GM12865 (cell line): ENCODE measurements around the gene CFLAR.

ENCODE experiments used
- DNase-seq: peaks from one replicate; pipeline ENCODE4 v3.0.0; 2010; ENCODE audit warnings: low read depth
- H3K4me3 ChIP-seq: 2 replicates; pipeline ENCODE4 v1.5.1; 2011; ENCODE audit warnings: mild to moderate bottlenecking, low read depth, low read length, control low read depth
- CTCF ChIP-seq: IDR thresholded peaks from 2 replicates; pipeline ENCODE4 v1.5.1; 2011; ENCODE audit warnings: low read length, control low read depth, low read depth, inconsistent platforms; ENCODE audit not compliant: insufficient read depth; ENCODE audit errors: missing control alignments

The CFLAR gene

GRCh38 chr2:201116115-201116958 is at the start of gene CFLAR:
Gene CFLAR, plus strand, starts transcription at chr2:201116164. Its CDS starts 13,702 bp downstream, at chr2:201129866.
- peak; percentile 94 for DNase-seq
- TF ChIP-seq CTCF, result no peak
- peak within 1 kb of the TSS; percentile 88 for H3K4me3 ChIP-seq

GRCh38 chr2:201070948-201071478 is 45.0 kb upstream of the CFLAR start:
- DNase-seq, result peak; percentile 22
- no peak for TF ChIP-seq CTCF
- H3K4me3 ChIP-seq, result peak overlapping the region; percentile 97

- peak; percentile 98 for DNase-seq
- TF ChIP-seq CTCF, result peak; percentile 30
Observed at GRCh38 chr2:201071479-201072200, 44.3 kb upstream of the CFLAR start, which contains the start of the genes HYCC2 and NDUFB3. Gene HYCC2, minus strand, starts transcription at chr2:201071671. Its CDS starts 47,662 bp downstream, at chr2:201024009. Gene NDUFB3, plus strand, starts transcription at chr2:201072001. Its CDS starts 6,882 bp downstream, at chr2:201078883.

GRCh38 chr2:201072201-201072530 is 43.8 kb upstream of the CFLAR start:
- peak overlapping the region; percentile 97 for H3K4me3 ChIP-seq
- no peak for TF ChIP-seq CTCF
- no peak for DNase-seq

More at GRCh38 chr2:201071479-201072200, 44.3 kb upstream of the CFLAR start, which contains the start of the genes HYCC2 and NDUFB3:
- peak within 1 kb of the TSS; percentile 97 for H3K4me3 ChIP-seq

- TF ChIP-seq CTCF, result no peak
- DNase-seq, result no peak
- peak overlapping the region; percentile 97 for H3K4me3 ChIP-seq
Observed at GRCh38 chr2:201073071-201073470, 42.9 kb upstream of the CFLAR start.

- TF ChIP-seq CTCF, result no peak
- DNase-seq, result no peak
- no peak overlapping the region for H3K4me3 ChIP-seq
Observed at GRCh38 chr2:201074996-201075395, 41.0 kb upstream of the CFLAR start.
